Liver (tissue), 9 donors: ENCODE measurements around the gene ADGRF5. TPM values are rescaled to one million over a fixed set of nuclear protein-coding genes. Genes with fewer than 3 reads are reported as not detected.
"Not testable (repeated sequence)": the region's sequence is repeated elsewhere in the genome, so short reads cannot be mapped to it uniquely, and the experiment has no call there.

Experiments used
- DNase-seq: peaks from one replicate; pipeline ENCODE4 v3.0.0-alpha.2; 2017; ENCODE audit warnings: low spot score
- H3K27ac ChIP-seq, 2 donors: one replicate each; pipeline ENCODE4 v1.7.0; 2013; ENCODE audit warnings: inconsistent platforms in 2 of 2, low read length in 2 of 2, control low read depth in 1 of 2, low read depth in 1 of 2, mild to moderate bottlenecking in 1 of 2
- H3K27me3 ChIP-seq, 4 donors: one replicate each; pipeline versions ENCODE4 v1.6.1 to v1.7.0; 2013; ENCODE audit warnings: low read length in 3 of 4, inconsistent platforms in 1 of 4, mild to moderate bottlenecking in 1 of 4, moderate library complexity in 1 of 4; ENCODE audit not compliant: control insufficient read depth in 4 of 4, insufficient read depth in 4 of 4
- H3K36me3 ChIP-seq, 4 donors: one replicate each; pipeline versions ENCODE4 v1.6.1 to v1.7.0; 2013; ENCODE audit warnings: low read length in 3 of 4, mild to moderate bottlenecking in 3 of 4, low read depth in 1 of 4, moderate library complexity in 1 of 4; ENCODE audit not compliant: control insufficient read depth in 4 of 4, insufficient read depth in 3 of 4
- H3K4me1 ChIP-seq, 4 donors: one replicate each; pipeline versions ENCODE4 v1.6.1 to v1.7.0; 2013; ENCODE audit warnings: low read length in 3 of 4, mild to moderate bottlenecking in 3 of 4, moderate library complexity in 1 of 4; ENCODE audit not compliant: control insufficient read depth in 4 of 4, insufficient read depth in 4 of 4
- H3K4me3 ChIP-seq, 3 donors: one replicate each; pipeline versions ENCODE4 v1.6.1 to v1.7.0; 2013; ENCODE audit warnings: low read length in 3 of 3, control low read depth in 1 of 3, low read depth in 1 of 3, mild to moderate bottlenecking in 1 of 3
- H3K9ac ChIP-seq, 2 donors: one replicate each; pipeline ENCODE4 v1.7.0; 2013; ENCODE audit warnings: low read length in 2 of 2, mild to moderate bottlenecking in 2 of 2, moderate library complexity in 2 of 2, control low read depth in 1 of 2, low read depth in 1 of 2
- H3K9me3 ChIP-seq, 4 donors: one replicate each; pipeline versions ENCODE4 v1.6.1 to v1.7.0; 2013; ENCODE audit warnings: low read length in 3 of 4; ENCODE audit not compliant: control insufficient read depth in 4 of 4
- ATF3 ChIP-seq: IDR thresholded peaks from 2 replicates; pipeline ENCODE4 v1.6.1; 2016; ENCODE audit warnings: antibody characterized with exemption
- CTCF ChIP-seq: fragments of 150-350 bp; IDR thresholded peaks from 2 replicates; pipeline ENCODE4 v1.5.1; 2017; ENCODE audit warnings: improper control_type of control experiment, low read depth, low read length; ENCODE audit not compliant: missing input control
- EGR1 ChIP-seq, 2 donors: IDR thresholded peaks; 2 replicates each; pipeline ENCODE4 v1.6.1; 2016 to 2018; ENCODE audit warnings: antibody characterized with exemption in 2 of 2, low read depth in 2 of 2
- FOXA1 ChIP-seq: IDR thresholded peaks from 2 replicates; pipeline ENCODE4 v1.6.1; 2016; ENCODE audit warnings: antibody characterized with exemption
- FOXA2 ChIP-seq: IDR thresholded peaks from 2 replicates; pipeline ENCODE4 v1.6.1; 2016; ENCODE audit warnings: antibody characterized with exemption
- GABPA ChIP-seq, 2 donors: IDR thresholded peaks in 1 of 2; conservative IDR thresholded peaks in 1 of 2; 2 replicates each; pipeline ENCODE4 v1.6.1; 2016; ENCODE audit warnings: antibody characterized with exemption in 2 of 2, mild to moderate bottlenecking in 1 of 2, moderate library complexity in 1 of 2
- HNF4G ChIP-seq: IDR thresholded peaks from 2 replicates; pipeline ENCODE4 v1.6.1; 2016; ENCODE audit warnings: antibody characterized with exemption
- REST ChIP-seq: IDR thresholded peaks from 2 replicates; pipeline ENCODE4 v1.6.1; 2016; ENCODE audit warnings: antibody characterized with exemption, mild to moderate bottlenecking
- RXRA ChIP-seq, 2 donors: IDR thresholded peaks; 2 replicates each; pipeline ENCODE4 v1.6.1; 2017 to 2018; ENCODE audit warnings: antibody characterized with exemption in 2 of 2, mild to moderate bottlenecking in 1 of 2
- SP1 ChIP-seq: IDR thresholded peaks from 2 replicates; pipeline ENCODE4 v1.6.1; 2018; ENCODE audit warnings: antibody characterized with exemption, mild to moderate bottlenecking
- YY1 ChIP-seq: IDR thresholded peaks from 2 replicates; pipeline ENCODE4 v1.6.1; 2016; ENCODE audit warnings: antibody characterized with exemption, mild to moderate bottlenecking
- ZBTB33 ChIP-seq: IDR thresholded peaks from 2 replicates; pipeline ENCODE4 v1.6.1; 2016; ENCODE audit warnings: antibody characterized with exemption
- WGBS: extraction: QIAGEN DNeasy Blood & Tissue Kit; methylation state at CpG from one replicate; pipeline ENCODE4 v1.1.7; 2013; 5-methylcytosine and 5-hydroxymethylcytosine counted together
- polyA plus RNA-seq, 2 donors: library from polyadenylated mRNA; stranded (reverse) in 1 of 2; unstranded in 1 of 2; fragments of 200-250 nt in 1 of 2; fragments of >200 nt in 1 of 2; fragmentation: Nextera tagmentation in 1 of 2; extraction: Ambion mirVana in 1 of 2; gene quantifications; one replicate each; pipeline versions ENCODE4 v1.2.1 to v1.2.3, GENCODE V29; 2013 to 2015
- total RNA-seq, 2 donors: library from RNA; depleted of rRNA; stranded (reverse); fragments of >200 nt; gene quantifications; one replicate each; pipeline ENCODE4 v1.2.3, GENCODE V29; 2014
- donor health status: healthy.
- donor health status: healthy.
- donor health status: healthy.
- donor health status: healthy.
- donor health status: healthy.

Gene ADGRF5
- total and polyA plus RNA-seq, 4 donors = 4.9 to 19.9 (median 7.4) TPM

- WGBS = 79% methylated on average over 7 of the region's 7 CpGs
- not testable (repeated sequence) for H3K9ac ChIP-seq, H3K9me3 ChIP-seq
Observed at GRCh38 chr6:46834257-46834916, 87.4 kb downstream of the ADGRF5 start.

GRCh38 chr6:46832816-46833215 is 88.9 kb downstream of the ADGRF5 start:
- 91% methylated on average over 3 of the region's 3 CpGs for WGBS
- no peaks in the 10 kb centered on the region for H3K27me3 ChIP-seq
- H3K9me3 ChIP-seq = no peaks in the 10 kb centered on the region
- no peak overlapping the region for H3K27ac ChIP-seq
- TF ChIP-seq SP1 (no peak), HNF4G (no peak), FOXA1 (no peak), REST (no peak), YY1 (no peak), GABPA (IDR thresholded peaks at IDR 0.05 in 1 of 2, conservative IDR thresholded peaks at IDR 0.05 in 1 of 2) (no peak), RXRA (IDR thresholded peaks at IDR 0.05) (no peak), ATF3 (no peak), ZBTB33 (no peak), FOXA2 (no peak), EGR1 (IDR thresholded peaks at IDR 0.05; ENCODE audit: low read depth in 2 of 2) (no peak)
- DNase-seq = no peak
- no peaks in the 10 kb centered on the region for H3K4me1 ChIP-seq
- no peak overlapping the region for H3K9ac ChIP-seq
- no peak overlapping the region for H3K4me3 ChIP-seq
- H3K36me3 ChIP-seq = no peaks in the 10 kb centered on the region

More at GRCh38 chr6:46834257-46834916, 87.4 kb downstream of the ADGRF5 start:
- not testable (repeated sequence) for H3K27ac ChIP-seq, H3K36me3 ChIP-seq, H3K4me1 ChIP-seq, H3K4me3 ChIP-seq, H3K27me3 ChIP-seq, DNase-seq

GRCh38 chr6:46828939-46829338 is 92.8 kb downstream of the ADGRF5 start:
- Histone ChIP-seq H3K27ac (no peak overlapping the region), H3K4me3 (no peak overlapping the region), H3K9me3 (no peaks in the 10 kb centered on the region), H3K27me3 (no peaks in the 10 kb centered on the region), H3K4me1 (no peaks in the 10 kb centered on the region), H3K9ac (no peak overlapping the region), H3K36me3 (no peaks in the 10 kb centered on the region)
- DNase-seq = no peak
- WGBS = 63% methylated on average over 2 of the region's 2 CpGs
- no peak for TF ChIP-seq ATF3
- no peak for TF ChIP-seq GABPA (IDR thresholded peaks at IDR 0.05 in 1 of 2, conservative IDR thresholded peaks at IDR 0.05 in 1 of 2)
- no peak for TF ChIP-seq CTCF
- TF ChIP-seq HNF4G = no peak
- no peak for TF ChIP-seq FOXA1
